Measurements from ENCODE around the gene AGAP2. TPM values are rescaled to one million over a fixed set of nuclear protein-coding genes. Genes with fewer than 3 reads are reported as not detected.

The AGAP2 gene
- polyA plus RNA-seq, 2 of the 4 experiments (the other 2 are of a cell fraction): 0.26 to 0.45 TPM

DNA sequence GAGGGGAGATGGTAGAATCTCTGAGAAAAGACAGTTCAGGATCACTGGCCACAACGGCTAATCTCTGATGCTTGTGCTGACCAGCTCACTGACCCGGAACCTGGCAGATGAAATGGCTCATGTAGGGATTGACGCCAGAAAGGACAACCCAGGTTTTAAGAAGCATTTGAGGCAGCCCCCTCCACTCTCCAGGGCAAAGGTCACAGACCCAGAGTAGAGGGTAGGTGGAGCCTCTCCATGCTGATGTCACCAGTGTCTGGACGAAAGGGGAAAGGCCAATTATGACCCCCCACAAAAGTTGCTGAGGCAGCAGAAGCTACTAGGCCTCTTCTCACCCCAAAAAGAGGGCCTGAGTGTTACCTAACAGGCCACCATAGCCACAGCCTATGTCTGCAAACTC lies 32.2 kb upstream of the AGAP2 start:
- TF ChIP-seq KDM1A (IDR thresholded peaks at IDR 0.05; ENCODE audit: low read depth) (no peak), MAFK (IDR thresholded peaks at IDR 0.05; ENCODE audit: partially characterized antibody) (peak; percentile 93)
- ATAC-seq: no peak
- H3K4me3 ChIP-seq: peak overlapping the region; percentile 77; the same call in 2 of the 3 replicates
- H3K4me2 ChIP-seq: peak overlapping the region; percentile 95
- DNase-seq (ENCODE audit: low read depth in 1 of 2, low spot score in 1 of 2): no peak
- WGBS (ENCODE audit: missing lambda C conversion rate): 83% methylated on average over 4 of the region's 4 CpGs
- peak overlapping the region in 1 of 2 experiments; percentile 94; a peak in 3 of 6 replicates for H3K27ac ChIP-seq
- no peak for FAIRE-seq
- CTCF ChIA-PET: interaction anchor here (1.2 to 8.0 kb wide), 3 partner anchors 11 to 15 kb away, joined by 6 to 117 read pairs (median 7); partner anchors contain the start of genes MARCHF9 and TSFM
- POLR2A ChIA-PET: no interaction called here
- peaks cover 31% of the 10 kb centered on the region for H3K4me1 ChIP-seq
- no peaks in the 10 kb centered on the region for H3K9me3 ChIP-seq

DNA sequence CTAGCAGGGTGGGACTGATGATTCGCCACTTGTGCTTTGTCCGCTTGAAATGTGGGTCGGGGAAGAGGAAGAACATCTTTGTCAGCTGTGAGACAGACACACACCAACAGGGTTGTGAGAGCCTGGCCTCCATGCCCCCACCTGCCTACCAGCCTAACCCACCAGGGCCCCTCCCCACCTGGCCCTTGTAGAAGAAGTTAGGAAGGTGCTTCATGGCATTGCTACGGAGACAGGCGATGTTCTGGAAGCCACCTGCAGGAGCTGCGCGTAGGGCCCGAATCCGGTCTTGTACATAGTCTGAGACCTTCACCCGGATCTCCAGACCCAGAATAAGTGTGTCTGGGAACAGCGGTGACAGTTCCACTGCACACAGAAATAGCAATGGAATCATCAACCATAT lies 31.1 kb upstream of the AGAP2 start:
- Histone ChIP-seq H3K9me3 (no peaks in the 10 kb centered on the region), H3K4me1 (peaks cover 37% of the 10 kb centered on the region), H3K27ac (no peak overlapping the region), H3K4me2 (no peak overlapping the region), H3K4me3 (no peak overlapping the region)
- no peak for TF ChIP-seq JUN (IDR thresholded peaks at IDR 0.05)
- TF ChIP-seq CBX8 (IDR thresholded peaks at IDR 0.05): no peak
- TF ChIP-seq CHD4 (IDR thresholded peaks at IDR 0.05; ENCODE audit: borderline replicate concordance): no peak
- no peak for TF ChIP-seq CHD2 (IDR thresholded peaks at IDR 0.05; ENCODE audit: low read length, partially characterized antibody)
- no peak for FAIRE-seq
- CTCF ChIA-PET: interaction anchor here (1.2 to 8.0 kb wide), 3 partner anchors 10 to 14 kb away, joined by 6 to 117 read pairs (median 7); partner anchors contain the start of genes MARCHF9 and TSFM
- no peak for DNase-seq (ENCODE audit: low read depth in 1 of 2, low spot score in 1 of 2)
- WGBS (ENCODE audit: missing lambda C conversion rate): 95% methylated on average over 11 of the region's 11 CpGs
- ATAC-seq: no peak
- POLR2A ChIA-PET: no interaction called here

DNA sequence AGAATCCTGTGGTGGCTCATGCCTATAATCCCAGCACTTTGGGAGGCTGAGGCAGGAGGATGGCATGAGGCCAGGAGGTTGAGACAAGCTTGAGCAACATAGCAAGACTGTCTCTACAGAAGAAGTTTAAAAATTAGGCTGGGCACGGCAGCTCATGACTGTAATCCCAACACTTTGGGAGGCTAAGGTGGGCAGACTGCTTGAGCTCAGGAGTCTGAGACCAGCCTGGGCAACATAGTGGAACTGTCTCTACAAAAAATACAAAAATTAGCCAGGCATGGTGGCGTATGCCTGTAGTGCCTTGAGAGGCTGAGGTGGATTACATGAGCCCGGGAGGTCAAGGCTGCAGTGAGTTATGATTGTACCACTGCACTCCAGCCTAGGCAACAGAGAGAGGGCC lies 29.3 kb upstream of the AGAP2 start:
- no peak overlapping the region for H3K4me3 ChIP-seq
- WGBS (ENCODE audit: missing lambda C conversion rate): 83% methylated on average over 3 of the region's 3 CpGs

DNA sequence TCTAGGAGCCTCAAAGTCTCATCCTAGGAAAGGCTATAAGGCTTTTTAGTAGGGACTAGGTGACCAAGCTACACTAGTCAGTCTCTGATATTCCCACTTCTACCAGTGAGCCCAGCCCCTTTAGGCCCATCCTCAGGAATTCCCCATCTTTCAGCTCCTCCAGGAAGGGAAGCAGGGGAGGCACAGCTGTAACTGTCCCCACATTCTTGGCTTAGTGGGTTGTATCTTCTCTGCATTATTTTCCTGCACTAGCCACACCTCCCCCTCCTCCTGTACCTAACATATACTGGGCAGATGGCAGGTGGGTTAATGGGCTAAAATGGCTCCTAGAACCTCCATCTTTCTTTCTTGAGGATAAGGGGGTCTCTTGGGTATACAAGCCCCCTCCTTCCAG lies 28.8 kb upstream of the AGAP2 start:
- Histone ChIP-seq H3K4me3 (no peak overlapping the region), H3K4me2 (peak overlapping the region; percentile 98; the same call in 2 of the 3 replicates), H3K9me3 (no peaks in the 10 kb centered on the region), H3K4me1 (peaks cover 32% of the 10 kb centered on the region), H3K27ac (no peak overlapping the region)
- ChIA-PET CTCF (interaction anchor here (0.7 to 8.0 kb wide), 13 partner anchors 8 to 43 kb away, joined by 3 to 117 read pairs (median 4); partner anchors contain the start of genes CDK4, MARCHF9 and TSFM), POLR2A (interaction anchor here (1.1 to 2.2 kb wide), 3 partner anchors 10 to 31 kb away, joined by 3 to 7 read pairs (median 3); partner anchors contain the start of gene TSPAN31)
- no peak for TF ChIP-seq ESRRA (IDR thresholded peaks at IDR 0.05; ENCODE audit: borderline replicate concordance, low read length)
- TF ChIP-seq, protein P1, sequence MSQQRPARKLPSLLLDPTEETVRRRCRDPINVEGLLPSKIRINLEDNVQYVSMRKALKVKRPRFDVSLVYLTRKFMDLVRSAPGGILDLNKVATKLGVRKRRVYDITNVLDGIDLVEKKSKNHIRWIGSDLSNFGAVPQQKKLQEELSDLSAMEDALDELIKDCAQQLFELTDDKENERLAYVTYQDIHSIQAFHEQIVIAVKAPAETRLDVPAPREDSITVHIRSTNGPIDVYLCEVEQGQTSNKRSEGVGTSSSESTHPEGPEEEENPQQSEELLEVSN (IDR thresholded peaks at IDR 0.05; ENCODE audit: borderline replicate concordance, low read depth): no peak
- TF ChIP-seq EHF (CRISPR knock-in tag; IDR thresholded peaks at IDR 0.05): no peak
- TF ChIP-seq GATA3 (IDR thresholded peaks at IDR 0.05; ENCODE audit: borderline replicate concordance): no peak
- TF ChIP-seq HOXB5 (CRISPR knock-in tag; IDR thresholded peaks at IDR 0.05): no peak
- TF ChIP-seq RARB (CRISPR knock-in tag; IDR thresholded peaks at IDR 0.05): no peak
- TF ChIP-seq, protein P2, sequence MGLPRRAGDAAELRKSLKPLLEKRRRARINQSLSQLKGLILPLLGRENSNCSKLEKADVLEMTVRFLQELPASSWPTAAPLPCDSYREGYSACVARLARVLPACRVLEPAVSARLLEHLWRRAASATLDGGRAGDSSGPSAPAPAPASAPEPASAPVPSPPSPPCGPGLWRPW (IDR thresholded peaks at IDR 0.05): no peak
- TF ChIP-seq, protein P3, sequence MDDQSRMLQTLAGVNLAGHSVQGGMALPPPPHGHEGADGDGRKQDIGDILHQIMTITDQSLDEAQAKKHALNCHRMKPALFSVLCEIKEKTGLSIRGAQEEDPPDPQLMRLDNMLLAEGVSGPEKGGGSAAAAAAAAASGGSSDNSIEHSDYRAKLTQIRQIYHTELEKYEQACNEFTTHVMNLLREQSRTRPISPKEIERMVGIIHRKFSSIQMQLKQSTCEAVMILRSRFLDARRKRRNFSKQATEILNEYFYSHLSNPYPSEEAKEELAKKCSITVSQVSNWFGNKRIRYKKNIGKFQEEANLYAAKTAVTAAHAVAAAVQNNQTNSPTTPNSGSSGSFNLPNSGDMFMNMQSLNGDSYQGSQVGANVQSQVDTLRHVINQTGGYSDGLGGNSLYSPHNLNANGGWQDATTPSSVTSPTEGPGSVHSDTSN (IDR thresholded peaks at IDR 0.05): no peak
- no peak for TF ChIP-seq EHMT2 (IDR thresholded peaks at IDR 0.05; ENCODE audit: low read depth)
- no peak for TF ChIP-seq FOSB (CRISPR knock-in tag; IDR thresholded peaks at IDR 0.05)
- TF ChIP-seq SREBF2 (IDR thresholded peaks at IDR 0.05): no peak
- TF ChIP-seq KDM5A (IDR thresholded peaks at IDR 0.05): no peak
- ATAC-seq (no peak), FAIRE-seq (no peak), DNase-seq (ENCODE audit: low read depth in 1 of 2, low spot score in 1 of 2) (no peak)

More for the DNA sequence above, 29.3 kb upstream of the AGAP2 start:
- DNase-seq (ENCODE audit: low read depth in 1 of 2, low spot score in 1 of 2): no peak
- POLR2A ChIA-PET: interaction anchor here (1.1 to 2.2 kb wide), 3 partner anchors 11 to 30 kb away, joined by 3 to 7 read pairs (median 3); partner anchors contain the start of gene TSPAN31
- TF ChIP-seq FOXS1 (CRISPR knock-in tag; IDR thresholded peaks at IDR 0.05): no peak
- TF ChIP-seq MYC (IDR thresholded peaks at IDR 0.05; ENCODE audit: borderline replicate concordance, low read length): no peak
- no peak for TF ChIP-seq EHF (CRISPR knock-in tag; IDR thresholded peaks at IDR 0.05)
- TF ChIP-seq, protein P3 (IDR thresholded peaks at IDR 0.05): no peak
- TF ChIP-seq HOXB13 (CRISPR knock-in tag; IDR thresholded peaks at IDR 0.05; ENCODE audit: low read depth): no peak
- no peak for TF ChIP-seq FOSL2 (IDR thresholded peaks at IDR 0.05)
- TF ChIP-seq FOSL2 (CRISPR knock-in tag; IDR thresholded peaks at IDR 0.05): no peak
- TF ChIP-seq TFCP2L1 (CRISPR knock-in tag; IDR thresholded peaks at IDR 0.05): no peak
- TF ChIP-seq CBX8 (IDR thresholded peaks at IDR 0.05): no peak
- no peak for TF ChIP-seq HOXA7 (CRISPR knock-in tag; IDR thresholded peaks at IDR 0.05)
- TF ChIP-seq, protein P4, sequence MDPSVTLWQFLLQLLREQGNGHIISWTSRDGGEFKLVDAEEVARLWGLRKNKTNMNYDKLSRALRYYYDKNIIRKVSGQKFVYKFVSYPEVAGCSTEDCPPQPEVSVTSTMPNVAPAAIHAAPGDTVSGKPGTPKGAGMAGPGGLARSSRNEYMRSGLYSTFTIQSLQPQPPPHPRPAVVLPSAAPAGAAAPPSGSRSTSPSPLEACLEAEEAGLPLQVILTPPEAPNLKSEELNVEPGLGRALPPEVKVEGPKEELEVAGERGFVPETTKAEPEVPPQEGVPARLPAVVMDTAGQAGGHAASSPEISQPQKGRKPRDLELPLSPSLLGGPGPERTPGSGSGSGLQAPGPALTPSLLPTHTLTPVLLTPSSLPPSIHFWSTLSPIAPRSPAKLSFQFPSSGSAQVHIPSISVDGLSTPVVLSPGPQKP (IDR thresholded peaks at IDR 0.05; ENCODE audit: low read depth, low read length): no peak
- TF ChIP-seq, protein P2 (IDR thresholded peaks at IDR 0.05): no peak
- CTCF ChIA-PET: interaction anchor here (0.7 to 8.0 kb wide), 10 partner anchors 9 to 39 kb away, joined by 3 to 117 read pairs (median 8); partner anchors contain the start of genes CDK4, MARCHF9 and TSFM
- no peak for FAIRE-seq
- no peak for ATAC-seq
- H3K4me2 ChIP-seq: no peak overlapping the region
- peaks cover 32% of the 10 kb centered on the region for H3K4me1 ChIP-seq
- H3K27ac ChIP-seq: no peak overlapping the region
- no peaks in the 10 kb centered on the region for H3K9me3 ChIP-seq
